Loucy (cell line): ENCODE measurements around the gene CSTPP1.

ENCODE experiments used
- EZH2phosphoT487 ChIP-seq: fragments of 200-600 bp; IDR thresholded peaks from 2 replicates; pipeline ENCODE4 v1.6.1; 2018; ENCODE audit warnings: antibody characterized with exemption, mild to moderate bottlenecking, moderate library complexity, borderline replicate concordance
- TF ChIP-seq, protein P1 (sequence below): fragments of 200-600 bp; sonication (generic); conservative IDR thresholded peaks from 2 replicates; pipeline ENCODE4 v1.5.1; 2014; ENCODE audit warnings: mild to moderate bottlenecking, antibody characterized with exemption, low read length

DNA sequence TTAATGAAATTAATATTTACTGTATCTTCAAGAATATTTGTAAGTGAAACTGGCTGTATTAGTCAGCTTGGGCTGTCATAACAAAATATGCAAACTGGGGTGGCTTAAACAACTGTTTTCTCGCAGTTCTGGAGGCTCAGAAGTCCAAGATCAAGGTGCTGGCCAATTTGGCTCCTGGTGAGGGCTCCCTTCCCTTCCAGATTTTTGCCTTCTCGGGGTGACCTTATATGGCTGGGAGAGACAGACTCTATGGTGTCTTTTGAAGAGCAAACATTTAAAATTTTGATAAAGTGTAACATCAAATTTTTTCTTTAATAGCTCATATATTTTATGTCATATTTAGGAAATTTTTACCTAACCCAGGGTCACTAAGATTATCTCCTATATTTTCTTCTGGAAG lies 30.2 kb downstream of the CSTPP1 start:
- TF ChIP-seq, protein P1, sequence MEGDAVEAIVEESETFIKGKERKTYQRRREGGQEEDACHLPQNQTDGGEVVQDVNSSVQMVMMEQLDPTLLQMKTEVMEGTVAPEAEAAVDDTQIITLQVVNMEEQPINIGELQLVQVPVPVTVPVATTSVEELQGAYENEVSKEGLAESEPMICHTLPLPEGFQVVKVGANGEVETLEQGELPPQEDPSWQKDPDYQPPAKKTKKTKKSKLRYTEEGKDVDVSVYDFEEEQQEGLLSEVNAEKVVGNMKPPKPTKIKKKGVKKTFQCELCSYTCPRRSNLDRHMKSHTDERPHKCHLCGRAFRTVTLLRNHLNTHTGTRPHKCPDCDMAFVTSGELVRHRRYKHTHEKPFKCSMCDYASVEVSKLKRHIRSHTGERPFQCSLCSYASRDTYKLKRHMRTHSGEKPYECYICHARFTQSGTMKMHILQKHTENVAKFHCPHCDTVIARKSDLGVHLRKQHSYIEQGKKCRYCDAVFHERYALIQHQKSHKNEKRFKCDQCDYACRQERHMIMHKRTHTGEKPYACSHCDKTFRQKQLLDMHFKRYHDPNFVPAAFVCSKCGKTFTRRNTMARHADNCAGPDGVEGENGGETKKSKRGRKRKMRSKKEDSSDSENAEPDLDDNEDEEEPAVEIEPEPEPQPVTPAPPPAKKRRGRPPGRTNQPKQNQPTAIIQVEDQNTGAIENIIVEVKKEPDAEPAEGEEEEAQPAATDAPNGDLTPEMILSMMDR: no peak
- TF ChIP-seq EZH2phosphoT487: no peak
